Measurements from ENCODE around the gene PLA2G4C.

DNA sequence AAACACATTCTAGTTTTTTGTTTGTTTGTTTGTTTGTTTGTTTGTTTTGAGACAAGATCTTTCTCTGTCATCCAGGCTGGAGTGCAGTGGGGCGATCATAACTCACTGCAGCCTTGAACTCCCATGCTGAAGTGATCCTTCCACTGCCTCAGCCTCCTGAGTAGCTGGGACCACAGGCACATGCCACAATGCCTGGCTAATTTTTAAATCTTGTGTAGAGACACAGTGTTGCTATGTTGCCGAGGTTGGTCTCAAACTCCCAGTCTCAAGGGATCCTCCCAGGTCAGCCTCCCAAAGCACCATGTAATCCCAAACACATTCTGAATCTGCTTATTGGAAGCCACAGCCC, 15.8 kb downstream of the PLA2G4C start:
- TF ChIP-seq, protein P1, sequence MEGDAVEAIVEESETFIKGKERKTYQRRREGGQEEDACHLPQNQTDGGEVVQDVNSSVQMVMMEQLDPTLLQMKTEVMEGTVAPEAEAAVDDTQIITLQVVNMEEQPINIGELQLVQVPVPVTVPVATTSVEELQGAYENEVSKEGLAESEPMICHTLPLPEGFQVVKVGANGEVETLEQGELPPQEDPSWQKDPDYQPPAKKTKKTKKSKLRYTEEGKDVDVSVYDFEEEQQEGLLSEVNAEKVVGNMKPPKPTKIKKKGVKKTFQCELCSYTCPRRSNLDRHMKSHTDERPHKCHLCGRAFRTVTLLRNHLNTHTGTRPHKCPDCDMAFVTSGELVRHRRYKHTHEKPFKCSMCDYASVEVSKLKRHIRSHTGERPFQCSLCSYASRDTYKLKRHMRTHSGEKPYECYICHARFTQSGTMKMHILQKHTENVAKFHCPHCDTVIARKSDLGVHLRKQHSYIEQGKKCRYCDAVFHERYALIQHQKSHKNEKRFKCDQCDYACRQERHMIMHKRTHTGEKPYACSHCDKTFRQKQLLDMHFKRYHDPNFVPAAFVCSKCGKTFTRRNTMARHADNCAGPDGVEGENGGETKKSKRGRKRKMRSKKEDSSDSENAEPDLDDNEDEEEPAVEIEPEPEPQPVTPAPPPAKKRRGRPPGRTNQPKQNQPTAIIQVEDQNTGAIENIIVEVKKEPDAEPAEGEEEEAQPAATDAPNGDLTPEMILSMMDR (IDR thresholded peaks at IDR 0.05), result no peak
- no peak for TF ChIP-seq POLR2A (IDR thresholded peaks at IDR 0.05)
